GM23248 (cell line): ENCODE data around the gene FER.

Experiments used
- EZH2 ChIP-seq: fragments of 200-600 bp; sonication (generic); IDR thresholded peaks from 2 replicates; pipeline ENCODE4 v1.6.1; 2018; ENCODE audit warnings: antibody characterized with exemption, mild to moderate bottlenecking; ENCODE audit not compliant: insufficient read depth, poor library complexity, severe bottlenecking
- EZH2phosphoT487 ChIP-seq: fragments of 200-600 bp; sonication (generic); IDR thresholded peaks from 2 replicates; pipeline ENCODE4 v1.6.1; 2018; ENCODE audit warnings: antibody characterized with exemption, moderate library complexity, mild to moderate bottlenecking, low read depth; ENCODE audit not compliant: insufficient read depth

GRCh38 chr5:108945094-108945493 is 197.4 kb downstream of the FER start:
- TF ChIP-seq EZH2 (no peak), EZH2phosphoT487 (no peak)
